Epithelial cell of proximal tubule (primary cell): Measurements from ENCODE around the gene PGAP1. TPM values are rescaled to one million over a fixed set of nuclear protein-coding genes. Genes with fewer than 3 reads are reported as not detected.

Experiments used
- DNase-seq: peaks from one replicate; pipeline ENCODE4 v3.0.0-alpha.2; 2011; ENCODE audit warnings: low read depth
- H3K4me3 ChIP-seq: 2 replicates; pipeline ENCODE4 v1.5.1; 2011; ENCODE audit warnings: low read depth, mild to moderate bottlenecking, low read length
- total RNA-seq: library from RNA; depleted of rRNA; stranded (reverse); fragments of >200 nt; gene quantifications from 2 replicates; pipeline ENCODE4 v1.2.3, GENCODE V29; 2015
- TF ChIP-seq, protein P1 (sequence below): conservative IDR thresholded peaks from 2 replicates; pipeline ENCODE4 v1.5.1; 2012; ENCODE audit warnings: low read depth, mild to moderate bottlenecking, low read length

PGAP1 gene
- total RNA-seq, 1 donor from 2014 or later = 1.2 TPM

- peak overlapping the region; percentile 45 for H3K4me3 ChIP-seq
- no peak for DNase-seq
- TF ChIP-seq, protein P1, sequence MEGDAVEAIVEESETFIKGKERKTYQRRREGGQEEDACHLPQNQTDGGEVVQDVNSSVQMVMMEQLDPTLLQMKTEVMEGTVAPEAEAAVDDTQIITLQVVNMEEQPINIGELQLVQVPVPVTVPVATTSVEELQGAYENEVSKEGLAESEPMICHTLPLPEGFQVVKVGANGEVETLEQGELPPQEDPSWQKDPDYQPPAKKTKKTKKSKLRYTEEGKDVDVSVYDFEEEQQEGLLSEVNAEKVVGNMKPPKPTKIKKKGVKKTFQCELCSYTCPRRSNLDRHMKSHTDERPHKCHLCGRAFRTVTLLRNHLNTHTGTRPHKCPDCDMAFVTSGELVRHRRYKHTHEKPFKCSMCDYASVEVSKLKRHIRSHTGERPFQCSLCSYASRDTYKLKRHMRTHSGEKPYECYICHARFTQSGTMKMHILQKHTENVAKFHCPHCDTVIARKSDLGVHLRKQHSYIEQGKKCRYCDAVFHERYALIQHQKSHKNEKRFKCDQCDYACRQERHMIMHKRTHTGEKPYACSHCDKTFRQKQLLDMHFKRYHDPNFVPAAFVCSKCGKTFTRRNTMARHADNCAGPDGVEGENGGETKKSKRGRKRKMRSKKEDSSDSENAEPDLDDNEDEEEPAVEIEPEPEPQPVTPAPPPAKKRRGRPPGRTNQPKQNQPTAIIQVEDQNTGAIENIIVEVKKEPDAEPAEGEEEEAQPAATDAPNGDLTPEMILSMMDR = no peak
Observed at GRCh38 chr2:196967116-196967515, 40.6 kb upstream of the PGAP1 start.

- no peak overlapping the region for H3K4me3 ChIP-seq
- TF ChIP-seq, protein P1 = no peak
- no peak for DNase-seq
Observed at GRCh38 chr2:196966061-196966460, 39.6 kb upstream of the PGAP1 start.

GRCh38 chr2:196965651-196966050, 39.1 kb upstream of the PGAP1 start:
- no peak for DNase-seq
- TF ChIP-seq, protein P1 = no peak
- no peak overlapping the region for H3K4me3 ChIP-seq

GRCh38 chr2:196963961-196964360, 37.5 kb upstream of the PGAP1 start:
- DNase-seq = no peak
- TF ChIP-seq, protein P1 = no peak
- H3K4me3 ChIP-seq = no peak overlapping the region

DNA sequence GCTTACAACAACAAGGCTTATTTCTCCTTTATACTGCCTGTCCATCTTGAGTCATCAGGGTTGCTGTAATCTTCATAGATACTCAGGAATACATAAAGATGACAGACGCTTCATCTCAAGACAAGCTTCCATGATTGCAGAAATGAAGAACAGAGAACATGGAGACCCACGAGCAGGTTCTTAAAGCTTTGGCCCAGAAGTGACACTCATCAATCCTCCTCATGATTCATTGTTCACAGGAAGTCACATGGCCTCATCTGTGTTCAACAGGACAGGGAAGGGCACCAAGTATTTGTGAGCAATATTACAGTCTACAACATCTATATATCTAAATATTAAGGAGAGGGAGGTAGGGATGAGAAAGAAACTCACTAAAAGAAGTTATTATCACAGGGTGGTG, 36.5 kb upstream of the PGAP1 start:
- TF ChIP-seq, protein P1 = no peak
- no peak for DNase-seq
- no peak overlapping the region for H3K4me3 ChIP-seq

DNA sequence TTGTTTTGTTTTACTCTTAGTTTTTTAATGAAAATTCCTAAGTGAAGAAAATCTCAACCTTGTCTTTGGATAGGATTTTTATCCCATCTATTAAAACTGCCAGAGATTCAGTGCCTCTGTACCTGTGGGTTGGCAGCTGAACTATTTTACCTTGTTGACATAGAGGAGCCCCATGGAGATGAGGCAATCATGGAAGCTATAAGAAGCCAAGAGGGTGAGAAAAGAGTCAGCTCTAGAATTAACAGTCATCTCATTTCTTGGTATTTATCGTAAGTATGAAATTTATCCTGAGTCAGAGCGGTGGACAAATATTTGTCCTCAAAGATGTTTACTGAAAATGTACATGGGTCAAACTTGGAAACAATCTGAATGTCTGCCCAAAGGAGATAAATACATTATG, 35.8 kb upstream of the PGAP1 start:
- no peak overlapping the region for H3K4me3 ChIP-seq
- DNase-seq = no peak
- TF ChIP-seq, protein P1 = no peak

DNA sequence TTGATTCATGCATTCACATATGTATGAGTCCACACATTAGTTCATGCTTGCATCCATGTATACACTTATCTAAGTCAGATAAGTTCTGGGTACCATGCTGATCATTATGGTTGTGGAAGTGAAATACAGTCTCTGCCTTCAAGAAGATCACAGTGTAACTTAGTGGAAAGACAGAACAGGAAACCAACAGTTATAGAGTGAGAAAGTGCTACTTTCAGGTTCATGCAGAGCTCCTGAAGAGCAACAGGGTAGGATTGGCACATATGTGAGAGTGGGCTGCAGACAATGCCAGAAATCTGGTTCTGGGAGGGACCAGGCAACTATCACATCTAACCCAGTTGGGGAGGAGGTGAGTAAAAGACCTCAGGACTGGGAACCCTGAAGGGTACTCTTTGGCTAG, 35.4 kb upstream of the PGAP1 start:
- TF ChIP-seq, protein P1 = no peak
- no peak overlapping the region for H3K4me3 ChIP-seq
- no peak for DNase-seq
